ENCODE measurements around the gene PLXDC2.

PLXDC2 gene

GRCh38 chr10:19817231-19817933 lies 1.1 kb downstream of the PLXDC2 start:
- DNase-seq, result no peak

GRCh38 chr10:19818876-19819275 lies 2.6 kb downstream of the PLXDC2 start:
- no peak for DNase-seq

GRCh38 chr10:19819419-19820033 lies 3.3 kb downstream of the PLXDC2 start:
- no peak for DNase-seq

GRCh38 chr10:19824381-19825342 lies 8.4 kb downstream of the PLXDC2 start:
- DNase-seq, result no peak

GRCh38 chr10:19825700-19826099 lies 9.5 kb downstream of the PLXDC2 start:
- no peak for DNase-seq

GRCh38 chr10:19826712-19827111 lies 10.5 kb downstream of the PLXDC2 start:
- DNase-seq, result no peak

GRCh38 chr10:19828278-19829049 lies 12.2 kb downstream of the PLXDC2 start:
- DNase-seq, result no peak

GRCh38 chr10:19832699-19833098 lies 16.5 kb downstream of the PLXDC2 start:
- DNase-seq, result no peak

- no peak for DNase-seq
Observed at GRCh38 chr10:19833170-19833824, 17.1 kb downstream of the PLXDC2 start.

- DNase-seq, result no peak
Observed at GRCh38 chr10:19835952-19836351, 19.7 kb downstream of the PLXDC2 start.

- no peak for DNase-seq
Observed at GRCh38 chr10:19839090-19839489, 22.9 kb downstream of the PLXDC2 start.

- no peak for DNase-seq
Observed at GRCh38 chr10:19839552-19839951, 23.3 kb downstream of the PLXDC2 start.

- DNase-seq, result no peak
Observed at GRCh38 chr10:19840776-19841175, 24.5 kb downstream of the PLXDC2 start.

GRCh38 chr10:19843487-19843886 lies 27.3 kb downstream of the PLXDC2 start:
- DNase-seq, result no peak

GRCh38 chr10:19845503-19846368 lies 29.5 kb downstream of the PLXDC2 start:
- DNase-seq, result no peak

- no peak for DNase-seq
Observed at GRCh38 chr10:19847321-19847720, 31.1 kb downstream of the PLXDC2 start.

- no peak for DNase-seq
Observed at GRCh38 chr10:19848226-19848985, 32.2 kb downstream of the PLXDC2 start.

- no peak for DNase-seq
Observed at GRCh38 chr10:19853831-19854230, 37.6 kb downstream of the PLXDC2 start.

- no peak for DNase-seq
Observed at GRCh38 chr10:19857876-19858275, 41.6 kb downstream of the PLXDC2 start.

- no peak for DNase-seq
Observed at GRCh38 chr10:19860107-19860506, 43.9 kb downstream of the PLXDC2 start.

All from stimulated activated CD8-positive, alpha-beta memory T cell treated with anti-CD3 and anti-CD28 coated beads, Interleukin-4, amount 100 ng/mL, for 48 hours (primary cell).